WTC11 (cell line): ENCODE measurements around the gene IQGAP2. TPM values are rescaled to one million over a fixed set of nuclear protein-coding genes. Genes with fewer than 3 reads are reported as not detected.

Experiments
- ATAC-seq: fragments of 200-7000 bp; cut with Tn5 transposase; 2 replicates; pipeline ENCODE4 v1.10.0; 2021; ENCODE audit warnings: mild to moderate bottlenecking, moderate library complexity
- CTCF ChIA-PET: fragments of 300-600 bp; sonication (Branson Sonifier 250); formaldehyde crosslinking; loops from one replicate; lab custom pipeline; 2021; ENCODE audit warnings: antibody characterized with exemption; lab: Charles Lee
- POLR2A ChIA-PET: fragments of 350-600 bp; sonication (Branson Sonifier 250); formaldehyde crosslinking; loops from one replicate; lab custom pipeline; 2021; ENCODE audit warnings: antibody characterized with exemption; lab: Charles Lee
- DNase-seq: peaks from one replicate; pipeline ENCODE4 v3.0.0; 2021; ENCODE audit warnings: low spot score
- H3K27ac Mint-ChIP-seq: 2 replicates; pipeline ENCODE4 v1.8.0; 2021; ENCODE audit warnings: mixed read lengths
- H3K27me3 Mint-ChIP-seq: 2 replicates; pipeline ENCODE4 v1.8.0; 2021; ENCODE audit warnings: low read depth, mild to moderate bottlenecking, moderate library complexity, mixed read lengths
- H3K36me3 Mint-ChIP-seq: 2 replicates; pipeline ENCODE4 v1.8.0; 2021; ENCODE audit warnings: mixed read lengths
- H3K4me1 Mint-ChIP-seq: 2 replicates; pipeline ENCODE4 v1.8.0; 2022; ENCODE audit warnings: mixed read lengths
- H3K4me3 Mint-ChIP-seq: 2 replicates; pipeline ENCODE4 v1.8.0; 2021; ENCODE audit warnings: mild to moderate bottlenecking, moderate library complexity, mixed read lengths
- H3K9me3 Mint-ChIP-seq: 2 replicates; pipeline ENCODE4 v1.8.0; 2021; ENCODE audit warnings: mixed read lengths
- ELF4 ChIP-seq: sonication (generic); formaldehyde crosslinking; IDR thresholded peaks from 2 replicates; pipeline ENCODE4 v1.8.1; 2022; ENCODE audit warnings: low read depth, mild to moderate bottlenecking, moderate library complexity, missing genetic modification reagents
- FOXK1 ChIP-seq: sonication (generic); formaldehyde crosslinking; IDR thresholded peaks from 2 replicates; pipeline ENCODE4 v1.8.0; 2022; ENCODE audit warnings: mild to moderate bottlenecking, moderate library complexity, missing genetic modification reagents
- GABPB1 ChIP-seq: sonication (generic); formaldehyde crosslinking; IDR thresholded peaks from 2 replicates; pipeline ENCODE4 v1.8.1; 2023; ENCODE audit warnings: mild to moderate bottlenecking, missing genetic modification reagents
- NFATC4 ChIP-seq: fragments of 250-450 bp; sonication (Bioruptor Pico); IDR thresholded peaks from 2 replicates; pipeline ENCODE4 v1.9.0; 2021; ENCODE audit warnings: mild to moderate bottlenecking
- NFYB ChIP-seq: sonication (generic); formaldehyde crosslinking; conservative IDR thresholded peaks from 2 replicates; pipeline ENCODE4 v1.8.0; 2022; ENCODE audit warnings: low read depth, missing genetic modification reagents
- OVOL2 ChIP-seq: fragments of 250-450 bp; sonication (Bioruptor Pico); IDR thresholded peaks from 2 replicates; pipeline ENCODE4 v1.9.0; 2021; ENCODE audit warnings: mild to moderate bottlenecking, borderline replicate concordance
- TEAD4 ChIP-seq: sonication (generic); formaldehyde crosslinking; IDR thresholded peaks from 2 replicates; pipeline ENCODE4 v1.8.0; 2022; ENCODE audit warnings: mild to moderate bottlenecking, missing genetic modification reagents
- TP53 ChIP-seq: sonication (generic); formaldehyde crosslinking; IDR thresholded peaks from 2 replicates; pipeline ENCODE4 v1.8.1; 2023; ENCODE audit warnings: mild to moderate bottlenecking, missing genetic modification reagents
- ZNF219 ChIP-seq: sonication (generic); formaldehyde crosslinking; IDR thresholded peaks from 2 replicates; pipeline ENCODE4 v1.8.0; 2023; ENCODE audit warnings: missing genetic modification reagents, mild to moderate bottlenecking, borderline replicate concordance
- ZNF671 ChIP-seq: fragments of 250-450 bp; sonication (Bioruptor Pico); IDR thresholded peaks from 2 replicates; pipeline ENCODE4 v1.8.0; 2021; ENCODE audit warnings: mild to moderate bottlenecking
- total RNA-seq: library from RNA; stranded (reverse); gene quantifications from 3 replicates; pipeline ENCODE4 v1.2.3, GENCODE V29; 2021
- TF ChIP-seq, protein P1 (sequence below): sonication (generic); formaldehyde crosslinking; IDR thresholded peaks from 2 replicates; pipeline ENCODE4 v1.8.0; 2023; ENCODE audit warnings: mild to moderate bottlenecking, missing genetic modification reagents
- TF ChIP-seq, protein P2 (sequence below): sonication (generic); formaldehyde crosslinking; IDR thresholded peaks from 2 replicates; pipeline ENCODE4 v1.8.1; 2023; ENCODE audit warnings: mild to moderate bottlenecking, moderate library complexity, missing genetic modification reagents
- TF ChIP-seq, protein P3 (sequence below): sonication (generic); formaldehyde crosslinking; IDR thresholded peaks from 2 replicates; pipeline ENCODE4 v1.8.0; 2022; ENCODE audit warnings: mild to moderate bottlenecking, missing genetic modification reagents
- TF ChIP-seq, protein P4 (sequence below): sonication (generic); formaldehyde crosslinking; IDR thresholded peaks from 2 replicates; pipeline ENCODE4 v1.8.1; 2022; ENCODE audit warnings: low read depth, missing genetic modification reagents, borderline replicate concordance
- TF ChIP-seq, protein P5 (sequence below): sonication (generic); formaldehyde crosslinking; IDR thresholded peaks from 2 replicates; pipeline ENCODE4 v1.8.1; 2022; ENCODE audit warnings: mild to moderate bottlenecking, moderate library complexity, missing genetic modification reagents
- TF ChIP-seq, protein P6 (sequence below): fragments of 250-450 bp; sonication (Bioruptor Pico); conservative IDR thresholded peaks from 2 replicates; pipeline ENCODE4 v1.9.0; 2021; ENCODE audit warnings: mild to moderate bottlenecking
- TF ChIP-seq, protein P7 (sequence below): sonication (generic); formaldehyde crosslinking; IDR thresholded peaks from 2 replicates; pipeline ENCODE4 v1.8.1; 2023; ENCODE audit warnings: mild to moderate bottlenecking, missing genetic modification reagents, moderate library complexity
- TF ChIP-seq, protein P8 (sequence below): sonication (generic); formaldehyde crosslinking; IDR thresholded peaks from 2 replicates; pipeline ENCODE4 v1.8.0; 2022; ENCODE audit warnings: mild to moderate bottlenecking, missing genetic modification reagents
- TF ChIP-seq, protein P9 (sequence below): fragments of 250-450 bp; sonication (Bioruptor Pico); IDR thresholded peaks from 2 replicates; pipeline ENCODE4 v1.9.0; 2021; ENCODE audit warnings: mild to moderate bottlenecking

Gene IQGAP2
- total RNA-seq, 1 experiment from 2014 or later = 70.6 TPM

DNA sequence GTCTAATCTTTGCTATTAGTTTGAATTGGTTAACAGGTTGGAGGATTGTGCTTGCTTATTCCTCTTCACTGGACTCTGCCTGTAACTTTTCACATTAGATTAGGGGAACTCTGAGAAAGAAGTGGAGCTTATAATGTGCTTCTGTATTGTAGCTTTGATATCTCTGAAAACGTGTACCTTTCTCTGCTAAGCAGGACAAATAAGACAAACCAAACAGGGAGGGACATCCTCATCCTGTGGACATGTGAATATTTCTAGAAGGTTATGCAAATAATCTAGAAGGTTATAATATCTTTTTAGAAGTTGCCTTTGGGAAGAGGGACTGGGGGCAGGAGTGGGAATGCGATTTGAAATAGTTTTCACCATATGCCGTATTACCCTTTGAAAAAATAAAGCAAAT is 11.7 kb downstream of the IQGAP2 start:
- Mint-ChIP-seq H3K36me3 (no peaks in the 10 kb centered on the region), H3K4me3 (no peak overlapping the region), H3K9me3 (no peaks in the 10 kb centered on the region), H3K27me3 (no peaks in the 10 kb centered on the region), H3K27ac (no peak overlapping the region), H3K4me1 (peaks cover 38% of the 10 kb centered on the region)
- CTCF ChIA-PET = interaction anchor here (2.0 kb wide), 1 partner anchor 11 kb away, joined by 6 read pairs; no protein-coding TSS in a partner anchor
- TF ChIP-seq, protein P1, sequence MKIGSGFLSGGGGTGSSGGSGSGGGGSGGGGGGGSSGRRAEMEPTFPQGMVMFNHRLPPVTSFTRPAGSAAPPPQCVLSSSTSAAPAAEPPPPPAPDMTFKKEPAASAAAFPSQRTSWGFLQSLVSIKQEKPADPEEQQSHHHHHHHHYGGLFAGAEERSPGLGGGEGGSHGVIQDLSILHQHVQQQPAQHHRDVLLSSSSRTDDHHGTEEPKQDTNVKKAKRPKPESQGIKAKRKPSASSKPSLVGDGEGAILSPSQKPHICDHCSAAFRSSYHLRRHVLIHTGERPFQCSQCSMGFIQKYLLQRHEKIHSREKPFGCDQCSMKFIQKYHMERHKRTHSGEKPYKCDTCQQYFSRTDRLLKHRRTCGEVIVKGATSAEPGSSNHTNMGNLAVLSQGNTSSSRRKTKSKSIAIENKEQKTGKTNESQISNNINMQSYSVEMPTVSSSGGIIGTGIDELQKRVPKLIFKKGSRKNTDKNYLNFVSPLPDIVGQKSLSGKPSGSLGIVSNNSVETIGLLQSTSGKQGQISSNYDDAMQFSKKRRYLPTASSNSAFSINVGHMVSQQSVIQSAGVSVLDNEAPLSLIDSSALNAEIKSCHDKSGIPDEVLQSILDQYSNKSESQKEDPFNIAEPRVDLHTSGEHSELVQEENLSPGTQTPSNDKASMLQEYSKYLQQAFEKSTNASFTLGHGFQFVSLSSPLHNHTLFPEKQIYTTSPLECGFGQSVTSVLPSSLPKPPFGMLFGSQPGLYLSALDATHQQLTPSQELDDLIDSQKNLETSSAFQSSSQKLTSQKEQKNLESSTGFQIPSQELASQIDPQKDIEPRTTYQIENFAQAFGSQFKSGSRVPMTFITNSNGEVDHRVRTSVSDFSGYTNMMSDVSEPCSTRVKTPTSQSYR (CRISPR knock-in tag) = no peak
- TF ChIP-seq NFYB (CRISPR knock-in tag) (no peak), TEAD4 (CRISPR knock-in tag) (no peak), GABPB1 (CRISPR knock-in tag) (no peak), TP53 (CRISPR knock-in tag) (no peak), NFATC4 (CRISPR knock-in tag) (no peak)
- TF ChIP-seq, protein P2, sequence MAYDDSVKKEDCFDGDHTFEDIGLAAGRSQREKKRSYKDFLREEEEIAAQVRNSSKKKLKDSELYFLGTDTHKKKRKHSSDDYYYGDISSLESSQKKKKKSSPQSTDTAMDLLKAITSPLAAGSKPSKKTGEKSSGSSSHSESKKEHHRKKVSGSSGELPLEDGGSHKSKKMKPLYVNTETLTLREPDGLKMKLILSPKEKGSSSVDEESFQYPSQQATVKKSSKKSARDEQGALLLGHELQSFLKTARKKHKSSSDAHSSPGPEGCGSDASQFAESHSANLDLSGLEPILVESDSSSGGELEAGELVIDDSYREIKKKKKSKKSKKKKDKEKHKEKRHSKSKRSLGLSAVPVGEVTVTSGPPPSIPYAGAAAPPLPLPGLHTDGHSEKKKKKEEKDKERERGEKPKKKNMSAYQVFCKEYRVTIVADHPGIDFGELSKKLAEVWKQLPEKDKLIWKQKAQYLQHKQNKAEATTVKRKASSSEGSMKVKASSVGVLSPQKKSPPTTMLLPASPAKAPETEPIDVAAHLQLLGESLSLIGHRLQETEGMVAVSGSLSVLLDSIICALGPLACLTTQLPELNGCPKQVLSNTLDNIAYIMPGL = no peak
- TF ChIP-seq, protein P3, sequence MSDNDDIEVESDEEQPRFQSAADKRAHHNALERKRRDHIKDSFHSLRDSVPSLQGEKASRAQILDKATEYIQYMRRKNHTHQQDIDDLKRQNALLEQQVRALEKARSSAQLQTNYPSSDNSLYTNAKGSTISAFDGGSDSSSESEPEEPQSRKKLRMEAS (CRISPR knock-in tag) = no peak
- TF ChIP-seq, protein P4, sequence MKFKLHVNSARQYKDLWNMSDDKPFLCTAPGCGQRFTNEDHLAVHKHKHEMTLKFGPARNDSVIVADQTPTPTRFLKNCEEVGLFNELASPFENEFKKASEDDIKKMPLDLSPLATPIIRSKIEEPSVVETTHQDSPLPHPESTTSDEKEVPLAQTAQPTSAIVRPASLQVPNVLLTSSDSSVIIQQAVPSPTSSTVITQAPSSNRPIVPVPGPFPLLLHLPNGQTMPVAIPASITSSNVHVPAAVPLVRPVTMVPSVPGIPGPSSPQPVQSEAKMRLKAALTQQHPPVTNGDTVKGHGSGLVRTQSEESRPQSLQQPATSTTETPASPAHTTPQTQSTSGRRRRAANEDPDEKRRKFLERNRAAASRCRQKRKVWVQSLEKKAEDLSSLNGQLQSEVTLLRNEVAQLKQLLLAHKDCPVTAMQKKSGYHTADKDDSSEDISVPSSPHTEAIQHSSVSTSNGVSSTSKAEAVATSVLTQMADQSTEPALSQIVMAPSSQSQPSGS = no peak
- TF ChIP-seq, protein P5, sequence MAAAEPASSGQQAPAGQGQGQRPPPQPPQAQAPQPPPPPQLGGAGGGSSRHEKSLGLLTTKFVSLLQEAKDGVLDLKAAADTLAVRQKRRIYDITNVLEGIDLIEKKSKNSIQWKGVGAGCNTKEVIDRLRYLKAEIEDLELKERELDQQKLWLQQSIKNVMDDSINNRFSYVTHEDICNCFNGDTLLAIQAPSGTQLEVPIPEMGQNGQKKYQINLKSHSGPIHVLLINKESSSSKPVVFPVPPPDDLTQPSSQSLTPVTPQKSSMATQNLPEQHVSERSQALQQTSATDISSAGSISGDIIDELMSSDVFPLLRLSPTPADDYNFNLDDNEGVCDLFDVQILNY (CRISPR knock-in tag) = no peak
- DNase-seq = no peak
- POLR2A ChIA-PET = no interaction called here
- ATAC-seq = no peak

DNA sequence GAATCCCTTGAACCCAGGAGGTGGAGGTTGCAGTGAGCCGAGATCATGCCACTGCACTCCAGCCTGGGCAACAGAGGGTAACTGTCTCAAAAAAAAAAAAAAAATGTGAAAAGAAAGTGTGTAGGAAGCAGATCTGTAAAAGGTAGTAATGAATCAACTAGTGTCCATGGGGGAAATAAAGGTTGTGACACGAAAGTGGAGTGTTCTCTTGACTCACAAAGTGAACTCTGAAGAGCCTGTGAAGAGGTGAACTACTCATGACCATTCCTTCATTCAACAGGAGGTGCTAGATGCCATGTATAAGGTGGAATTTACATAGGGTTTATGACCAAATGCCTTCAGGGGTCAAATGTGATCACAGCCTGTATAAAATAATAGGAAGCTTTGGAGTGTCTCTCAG is 12.8 kb downstream of the IQGAP2 start:
- ATAC-seq (no peak), DNase-seq (no peak)
- H3K4me3 Mint-ChIP-seq = no peak overlapping the region
- H3K4me1 Mint-ChIP-seq = peaks cover 34% of the 10 kb centered on the region
- CTCF ChIA-PET = interaction anchor here (0.5 to 2.4 kb wide), 4 partner anchors 12 to 128 kb away, joined by 3 to 11 read pairs (median 4); partner anchors contain the start of gene IQGAP2
- no peaks in the 10 kb centered on the region for H3K27me3 Mint-ChIP-seq
- no peak overlapping the region for H3K27ac Mint-ChIP-seq
- no peaks in the 10 kb centered on the region for H3K36me3 Mint-ChIP-seq
- no peaks in the 10 kb centered on the region for H3K9me3 Mint-ChIP-seq
- POLR2A ChIA-PET = no interaction called here
- TF ChIP-seq ZNF219 (CRISPR knock-in tag) (no peak), ZNF671 (no peak), ELF4 (no peak), FOXK1 (CRISPR knock-in tag) (no peak), OVOL2 (CRISPR knock-in tag) (no peak), TP53 (CRISPR knock-in tag) (no peak)
- TF ChIP-seq, protein P6, sequence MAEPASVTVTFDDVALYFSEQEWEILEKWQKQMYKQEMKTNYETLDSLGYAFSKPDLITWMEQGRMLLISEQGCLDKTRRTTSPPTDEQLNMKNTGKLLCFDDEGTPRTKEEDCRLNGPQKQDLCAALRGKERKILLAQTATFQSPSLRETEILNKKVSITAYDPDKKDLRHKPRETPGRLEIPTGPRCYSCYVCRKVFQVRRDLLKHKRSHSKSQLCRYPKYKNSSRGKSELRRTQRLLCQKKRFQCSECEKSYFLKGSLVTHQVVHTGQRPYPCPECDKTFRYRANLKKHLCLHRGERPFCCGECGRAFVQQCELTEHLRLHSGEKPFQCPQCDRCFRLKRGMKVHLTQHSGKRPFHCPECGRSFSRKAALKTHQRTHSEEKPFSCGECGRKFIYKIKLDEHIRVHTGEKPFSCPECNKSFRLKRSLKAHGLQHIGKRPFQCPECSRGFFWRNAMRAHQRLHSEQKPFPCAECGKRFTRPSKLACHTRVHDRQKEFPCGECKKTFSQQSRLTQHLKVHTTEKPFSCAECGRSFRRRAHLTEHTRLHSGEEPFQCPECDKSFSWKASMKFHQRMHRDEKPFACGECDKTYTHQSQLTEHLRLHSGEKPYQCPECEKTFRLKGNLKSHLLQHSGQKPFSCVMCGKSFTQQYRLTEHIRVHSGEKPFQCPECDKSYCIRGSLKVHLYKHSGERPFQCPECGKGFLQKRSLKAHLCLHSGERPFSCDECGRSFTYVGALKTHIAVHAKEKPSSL (CRISPR knock-in tag) = no peak
- TF ChIP-seq, protein P2 = no peak
- TF ChIP-seq, protein P7, sequence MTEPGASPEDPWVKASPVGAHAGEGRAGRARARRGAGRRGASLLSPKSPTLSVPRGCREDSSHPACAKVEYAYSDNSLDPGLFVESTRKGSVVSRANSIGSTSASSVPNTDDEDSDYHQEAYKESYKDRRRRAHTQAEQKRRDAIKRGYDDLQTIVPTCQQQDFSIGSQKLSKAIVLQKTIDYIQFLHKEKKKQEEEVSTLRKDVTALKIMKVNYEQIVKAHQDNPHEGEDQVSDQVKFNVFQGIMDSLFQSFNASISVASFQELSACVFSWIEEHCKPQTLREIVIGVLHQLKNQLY (CRISPR knock-in tag) = no peak
- TF ChIP-seq, protein P8, sequence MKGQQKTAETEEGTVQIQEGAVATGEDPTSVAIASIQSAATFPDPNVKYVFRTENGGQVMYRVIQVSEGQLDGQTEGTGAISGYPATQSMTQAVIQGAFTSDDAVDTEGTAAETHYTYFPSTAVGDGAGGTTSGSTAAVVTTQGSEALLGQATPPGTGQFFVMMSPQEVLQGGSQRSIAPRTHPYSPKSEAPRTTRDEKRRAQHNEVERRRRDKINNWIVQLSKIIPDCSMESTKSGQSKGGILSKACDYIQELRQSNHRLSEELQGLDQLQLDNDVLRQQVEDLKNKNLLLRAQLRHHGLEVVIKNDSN (CRISPR knock-in tag) = no peak
- TF ChIP-seq, protein P9, sequence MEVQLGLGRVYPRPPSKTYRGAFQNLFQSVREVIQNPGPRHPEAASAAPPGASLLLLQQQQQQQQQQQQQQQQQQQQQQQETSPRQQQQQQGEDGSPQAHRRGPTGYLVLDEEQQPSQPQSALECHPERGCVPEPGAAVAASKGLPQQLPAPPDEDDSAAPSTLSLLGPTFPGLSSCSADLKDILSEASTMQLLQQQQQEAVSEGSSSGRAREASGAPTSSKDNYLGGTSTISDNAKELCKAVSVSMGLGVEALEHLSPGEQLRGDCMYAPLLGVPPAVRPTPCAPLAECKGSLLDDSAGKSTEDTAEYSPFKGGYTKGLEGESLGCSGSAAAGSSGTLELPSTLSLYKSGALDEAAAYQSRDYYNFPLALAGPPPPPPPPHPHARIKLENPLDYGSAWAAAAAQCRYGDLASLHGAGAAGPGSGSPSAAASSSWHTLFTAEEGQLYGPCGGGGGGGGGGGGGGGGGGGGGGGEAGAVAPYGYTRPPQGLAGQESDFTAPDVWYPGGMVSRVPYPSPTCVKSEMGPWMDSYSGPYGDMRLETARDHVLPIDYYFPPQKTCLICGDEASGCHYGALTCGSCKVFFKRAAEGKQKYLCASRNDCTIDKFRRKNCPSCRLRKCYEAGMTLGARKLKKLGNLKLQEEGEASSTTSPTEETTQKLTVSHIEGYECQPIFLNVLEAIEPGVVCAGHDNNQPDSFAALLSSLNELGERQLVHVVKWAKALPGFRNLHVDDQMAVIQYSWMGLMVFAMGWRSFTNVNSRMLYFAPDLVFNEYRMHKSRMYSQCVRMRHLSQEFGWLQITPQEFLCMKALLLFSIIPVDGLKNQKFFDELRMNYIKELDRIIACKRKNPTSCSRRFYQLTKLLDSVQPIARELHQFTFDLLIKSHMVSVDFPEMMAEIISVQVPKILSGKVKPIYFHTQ (CRISPR knock-in tag) = no peak
